MM.1S (cell line): Measurements from ENCODE around the gene CALB2.

ENCODE experiments used
- EZH2 ChIP-seq: fragments of 300-600 bp; sonication (generic); optimal IDR thresholded peaks from 2 replicates; pipeline ENCODE3; 2017; ENCODE audit warnings: low read depth, mild to moderate bottlenecking, antibody characterized with exemption, low read length, mixed read lengths
- EZH2phosphoT487 ChIP-seq: fragments of 300-600 bp; sonication (generic); IDR thresholded peaks from 2 replicates; pipeline ENCODE4 v1.6.1; 2018; ENCODE audit warnings: antibody characterized with exemption, low read length
- TF ChIP-seq, protein P1 (sequence below): fragments of 300-600 bp; sonication (generic); IDR thresholded peaks from 2 replicates; pipeline ENCODE4 v1.5.1; 2016; ENCODE audit warnings: antibody characterized with exemption, low read length, mixed read lengths

DNA sequence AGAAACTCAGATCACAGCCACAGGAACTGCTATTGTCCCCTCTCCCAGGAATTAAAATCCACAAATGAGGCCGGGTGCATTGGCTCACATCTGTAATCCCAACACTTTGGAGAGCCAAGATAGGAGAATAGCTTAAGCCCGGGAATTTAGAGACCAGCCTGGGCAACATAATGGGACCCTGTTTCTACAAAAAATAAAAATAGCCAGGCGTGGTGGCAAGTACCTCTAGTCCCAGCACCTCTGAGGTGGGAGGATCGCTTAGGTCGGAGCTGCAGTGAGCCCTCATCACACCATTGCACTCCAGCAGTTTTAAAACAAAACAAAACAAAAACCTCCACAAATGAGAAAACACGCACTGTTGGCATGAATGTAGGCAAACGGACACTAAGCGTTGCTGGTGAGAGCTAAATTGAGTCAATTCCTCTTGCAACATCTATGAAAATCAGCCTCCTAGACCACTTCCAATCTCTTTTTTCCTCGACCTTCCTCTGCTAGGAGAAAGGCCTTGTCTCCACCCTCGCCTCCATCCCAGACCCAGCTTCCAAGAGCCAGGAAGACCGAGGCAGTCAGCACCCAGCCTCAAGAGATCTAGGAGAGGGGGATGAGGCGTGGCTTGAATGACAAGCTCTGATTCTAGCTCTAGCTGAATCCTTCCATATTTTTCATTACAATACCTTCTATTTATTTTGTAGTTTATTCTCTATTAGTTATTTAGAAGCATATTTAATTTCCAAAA, 68.5 kb downstream of the CALB2 start:
- TF ChIP-seq, protein P1, sequence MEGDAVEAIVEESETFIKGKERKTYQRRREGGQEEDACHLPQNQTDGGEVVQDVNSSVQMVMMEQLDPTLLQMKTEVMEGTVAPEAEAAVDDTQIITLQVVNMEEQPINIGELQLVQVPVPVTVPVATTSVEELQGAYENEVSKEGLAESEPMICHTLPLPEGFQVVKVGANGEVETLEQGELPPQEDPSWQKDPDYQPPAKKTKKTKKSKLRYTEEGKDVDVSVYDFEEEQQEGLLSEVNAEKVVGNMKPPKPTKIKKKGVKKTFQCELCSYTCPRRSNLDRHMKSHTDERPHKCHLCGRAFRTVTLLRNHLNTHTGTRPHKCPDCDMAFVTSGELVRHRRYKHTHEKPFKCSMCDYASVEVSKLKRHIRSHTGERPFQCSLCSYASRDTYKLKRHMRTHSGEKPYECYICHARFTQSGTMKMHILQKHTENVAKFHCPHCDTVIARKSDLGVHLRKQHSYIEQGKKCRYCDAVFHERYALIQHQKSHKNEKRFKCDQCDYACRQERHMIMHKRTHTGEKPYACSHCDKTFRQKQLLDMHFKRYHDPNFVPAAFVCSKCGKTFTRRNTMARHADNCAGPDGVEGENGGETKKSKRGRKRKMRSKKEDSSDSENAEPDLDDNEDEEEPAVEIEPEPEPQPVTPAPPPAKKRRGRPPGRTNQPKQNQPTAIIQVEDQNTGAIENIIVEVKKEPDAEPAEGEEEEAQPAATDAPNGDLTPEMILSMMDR, result no peak
- TF ChIP-seq EZH2phosphoT487 (no peak), EZH2 (no peak)
